Measurements from ENCODE around the gene FOXP1. TPM values are rescaled to one million over a fixed set of nuclear protein-coding genes. Genes with fewer than 3 reads are reported as not detected.
"Not testable (repeated sequence)": the region's sequence is repeated elsewhere in the genome, so short reads cannot be mapped to it uniquely, and the experiment has no call there.

FOXP1 gene
- total RNA-seq, 1 donor from 2014 or later, result 26.1 TPM

GRCh38 chr3:71327936-71328335 lies 255.6 kb downstream of the FOXP1 start:
- DNase-seq (ENCODE audit: low read depth), result no peak
- H3K4me3 ChIP-seq (ENCODE audit: low read depth, low read length), result no peak overlapping the region
- no peak for TF ChIP-seq CTCF (conservative IDR thresholded peaks at IDR 0.05; ENCODE audit: low read depth, low read length)

- no peak for TF ChIP-seq CTCF (conservative IDR thresholded peaks at IDR 0.05; ENCODE audit: low read depth, low read length)
- no peak overlapping the region for H3K4me3 ChIP-seq (ENCODE audit: low read depth, low read length)
- DNase-seq (ENCODE audit: low read depth), result no peak
Observed at GRCh38 chr3:71325715-71326114, 257.8 kb downstream of the FOXP1 start.

- not testable (repeated sequence) for DNase-seq (ENCODE audit: low read depth); H3K4me3 ChIP-seq (ENCODE audit: low read depth, low read length)
Observed at GRCh38 chr3:71324224-71324623, 259.3 kb downstream of the FOXP1 start.

GRCh38 chr3:71323558-71323957 lies 260.0 kb downstream of the FOXP1 start:
- H3K4me3 ChIP-seq (ENCODE audit: low read depth, low read length), result no peak overlapping the region
- no peak for TF ChIP-seq CTCF (conservative IDR thresholded peaks at IDR 0.05; ENCODE audit: low read depth, low read length)
- no peak for DNase-seq (ENCODE audit: low read depth)

GRCh38 chr3:71322154-71322553 lies 261.4 kb downstream of the FOXP1 start:
- no peak for TF ChIP-seq CTCF (conservative IDR thresholded peaks at IDR 0.05; ENCODE audit: low read depth, low read length)
- no peak for DNase-seq (ENCODE audit: low read depth)
- H3K4me3 ChIP-seq (ENCODE audit: low read depth, low read length), result no peak overlapping the region

- DNase-seq (ENCODE audit: low read depth), result no peak
- no peak for TF ChIP-seq CTCF (conservative IDR thresholded peaks at IDR 0.05; ENCODE audit: low read depth, low read length)
- no peak overlapping the region for H3K4me3 ChIP-seq (ENCODE audit: low read depth, low read length)
Observed at GRCh38 chr3:71319771-71320170, 263.8 kb downstream of the FOXP1 start.

- no peak for TF ChIP-seq CTCF (conservative IDR thresholded peaks at IDR 0.05; ENCODE audit: low read depth, low read length)
- no peak for DNase-seq (ENCODE audit: low read depth)
- no peak overlapping the region for H3K4me3 ChIP-seq (ENCODE audit: low read depth, low read length)
Observed at GRCh38 chr3:71318458-71318827, 265.1 kb downstream of the FOXP1 start.
